ENCODE measurements around the gene PLEKHA1.

- no peak for TF ChIP-seq CTCF (IDR thresholded peaks at IDR 0.05)
- TF ChIP-seq POLR2A (IDR thresholded peaks at IDR 0.05), result no peak
Observed at GRCh38 chr10:122352817-122353525, 21.5 kb upstream of the PLEKHA1 start.
